Endothelial cell of umbilical vein (primary cell): Measurements from ENCODE around the gene TBL2.

Source experiments
- POLR2A ChIP-seq: IDR thresholded peaks from 2 replicates; pipeline ENCODE4 v1.6.1; 2012; ENCODE audit warnings: low read depth, mild to moderate bottlenecking, control low read depth, low read length
- POLR2AphosphoS5 ChIP-seq: IDR thresholded peaks from 2 replicates; pipeline ENCODE4 v1.6.1; 2012; ENCODE audit warnings: low read depth, mild to moderate bottlenecking, control low read depth, low read length, moderate library complexity; ENCODE audit not compliant: insufficient read depth
- TF ChIP-seq, protein P1 (sequence below), 2 donors: IDR thresholded peaks; 1 replicate in 1 of 2; 2 replicates in 1 of 2; pipeline ENCODE4 v1.5.1; 2011; ENCODE audit warnings: low read length in 2 of 2, mild to moderate bottlenecking in 2 of 2, moderate library complexity in 2 of 2, control low read depth in 1 of 2, inconsistent platforms in 1 of 2, low read depth in 1 of 2; ENCODE audit not compliant: insufficient read depth in 1 of 2; ENCODE audit errors: extremely low read depth in 1 of 2

DNA sequence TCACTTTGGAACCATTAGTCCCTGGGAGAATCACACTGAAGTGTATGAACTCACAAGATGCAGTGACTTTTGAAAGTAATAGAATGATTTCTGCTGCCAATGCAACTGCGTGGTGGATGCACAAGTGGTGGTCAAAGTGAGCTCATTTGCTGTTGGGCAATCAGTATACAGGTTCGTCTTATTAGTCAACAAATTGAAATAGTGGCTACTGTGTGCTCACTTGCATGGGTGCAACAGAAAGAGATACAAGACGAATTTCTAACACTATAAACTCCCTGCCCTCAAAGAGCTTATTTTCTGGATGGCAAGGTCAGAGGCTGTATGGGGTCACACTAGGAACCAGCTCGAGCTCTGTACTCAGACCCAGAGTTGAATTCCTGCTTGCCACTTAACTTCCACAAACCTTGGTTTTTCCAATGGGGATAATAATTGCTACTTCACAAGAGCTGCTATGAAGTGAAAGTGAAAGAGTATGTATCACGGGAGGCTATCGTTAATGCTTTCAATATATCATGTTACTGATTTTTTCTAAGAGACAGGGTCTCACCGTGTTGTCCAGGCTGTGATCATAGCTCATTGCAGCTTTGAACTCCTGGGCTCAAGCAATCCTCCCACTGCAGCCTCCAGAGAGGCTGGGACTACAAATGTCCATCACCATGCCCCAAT lies 12.6 kb downstream of the TBL2 start:
- TF ChIP-seq POLR2AphosphoS5 (no peak), POLR2A (no peak)
- TF ChIP-seq, protein P1, sequence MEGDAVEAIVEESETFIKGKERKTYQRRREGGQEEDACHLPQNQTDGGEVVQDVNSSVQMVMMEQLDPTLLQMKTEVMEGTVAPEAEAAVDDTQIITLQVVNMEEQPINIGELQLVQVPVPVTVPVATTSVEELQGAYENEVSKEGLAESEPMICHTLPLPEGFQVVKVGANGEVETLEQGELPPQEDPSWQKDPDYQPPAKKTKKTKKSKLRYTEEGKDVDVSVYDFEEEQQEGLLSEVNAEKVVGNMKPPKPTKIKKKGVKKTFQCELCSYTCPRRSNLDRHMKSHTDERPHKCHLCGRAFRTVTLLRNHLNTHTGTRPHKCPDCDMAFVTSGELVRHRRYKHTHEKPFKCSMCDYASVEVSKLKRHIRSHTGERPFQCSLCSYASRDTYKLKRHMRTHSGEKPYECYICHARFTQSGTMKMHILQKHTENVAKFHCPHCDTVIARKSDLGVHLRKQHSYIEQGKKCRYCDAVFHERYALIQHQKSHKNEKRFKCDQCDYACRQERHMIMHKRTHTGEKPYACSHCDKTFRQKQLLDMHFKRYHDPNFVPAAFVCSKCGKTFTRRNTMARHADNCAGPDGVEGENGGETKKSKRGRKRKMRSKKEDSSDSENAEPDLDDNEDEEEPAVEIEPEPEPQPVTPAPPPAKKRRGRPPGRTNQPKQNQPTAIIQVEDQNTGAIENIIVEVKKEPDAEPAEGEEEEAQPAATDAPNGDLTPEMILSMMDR (IDR thresholded peaks at IDR 0.05; ENCODE audit: extremely low read depth in 1 of 2, insufficient read depth in 1 of 2, low read depth in 1 of 2, low read length in 2 of 2) = no peak
